ENCODE results near the gene IGSF3. TPM values are rescaled to one million over a fixed set of nuclear protein-coding genes. Genes with fewer than 3 reads are reported as not detected.
"Not testable (repeated sequence)": the region's sequence is repeated elsewhere in the genome, so short reads cannot be mapped to it uniquely, and the experiment has no call there.

IGSF3 gene
- total RNA-seq, 1 experiment from 2014 or later, result 30.1 TPM

GRCh38 chr1:116646673-116647170 is 20.8 kb downstream of the IGSF3 start:
- H3K9me2 ChIP-seq (ENCODE audit: insufficient read depth); CTCF ChIA-PET; H4K20me1 ChIP-seq (ENCODE audit: insufficient read depth); H2AFZ ChIP-seq; DNase-seq; POLR2A ChIA-PET (ENCODE audit: unreplicated experiment); H3K9me3 ChIP-seq (ENCODE audit: insufficient read depth, low read depth); H3K4me2 ChIP-seq; H3K4me3 ChIP-seq; BruUV-seq (replicated peaks); H3K27ac ChIP-seq; H3K27me3 ChIP-seq (ENCODE audit: insufficient read depth, low read depth); H3K36me3 ChIP-seq (ENCODE audit: low read depth): not testable (repeated sequence)
- H3K79me2 ChIP-seq (ENCODE audit: low read depth), result peaks cover 68% of the 10 kb centered on the region
- peaks cover 65% of the 10 kb centered on the region for H3K4me1 ChIP-seq (replicated peaks; ENCODE audit: insufficient read depth)
- H3F3A ChIP-seq (ENCODE audit: insufficient read depth, low read depth), result peaks cover 38% of the 10 kb centered on the region
- intact Hi-C loops (cut with micrococcal nuclease; ENCODE audit: unreplicated experiment), result loop anchor here (10.0 kb wide), 1 partner anchor 48 kb away; no protein-coding TSS in a partner anchor

- POLR2A ChIA-PET (ENCODE audit: unreplicated experiment); H2AFZ ChIP-seq; CTCF ChIA-PET; H3K27me3 ChIP-seq (ENCODE audit: insufficient read depth, low read depth); DNase-seq; BruUV-seq (replicated peaks); H3K36me3 ChIP-seq (ENCODE audit: low read depth); H3K9me3 ChIP-seq (ENCODE audit: insufficient read depth, low read depth); H3K9me2 ChIP-seq (ENCODE audit: insufficient read depth); H3K27ac ChIP-seq; H4K20me1 ChIP-seq (ENCODE audit: insufficient read depth); H3K4me3 ChIP-seq; H3K4me2 ChIP-seq: not testable (repeated sequence)
- intact Hi-C loops (cut with micrococcal nuclease; ENCODE audit: unreplicated experiment), result loop anchor here (10.0 kb wide), 1 partner anchor 49 kb away; no protein-coding TSS in a partner anchor
- H3F3A ChIP-seq (ENCODE audit: insufficient read depth, low read depth), result peaks cover 45% of the 10 kb centered on the region
- peaks cover 72% of the 10 kb centered on the region for H3K4me1 ChIP-seq (replicated peaks; ENCODE audit: insufficient read depth)
- peaks cover 68% of the 10 kb centered on the region for H3K79me2 ChIP-seq (ENCODE audit: low read depth)
Observed at GRCh38 chr1:116645802-116646672, 21.5 kb downstream of the IGSF3 start.

- Histone ChIP-seq H3K4me1 (replicated peaks; ENCODE audit: insufficient read depth) (peaks cover 82% of the 10 kb centered on the region), H3F3A (ENCODE audit: insufficient read depth, low read depth) (peaks cover 52% of the 10 kb centered on the region), H3K79me2 (ENCODE audit: low read depth) (peaks cover 69% of the 10 kb centered on the region)
- H3K9me2 ChIP-seq (ENCODE audit: insufficient read depth); CTCF ChIA-PET; H2AFZ ChIP-seq; H3K4me2 ChIP-seq; H3K36me3 ChIP-seq (ENCODE audit: low read depth); BruUV-seq (replicated peaks); H3K27ac ChIP-seq; H3K9me3 ChIP-seq (ENCODE audit: insufficient read depth, low read depth); DNase-seq; POLR2A ChIA-PET (ENCODE audit: unreplicated experiment); H3K27me3 ChIP-seq (ENCODE audit: insufficient read depth, low read depth); H4K20me1 ChIP-seq (ENCODE audit: insufficient read depth); H3K4me3 ChIP-seq: not testable (repeated sequence)
- intact Hi-C loops (cut with micrococcal nuclease; ENCODE audit: unreplicated experiment), result loop anchor here (10.0 kb wide), 1 partner anchor 50 kb away; no protein-coding TSS in a partner anchor
Observed at GRCh38 chr1:116644993-116645392, 22.5 kb downstream of the IGSF3 start.

- H4K20me1 ChIP-seq (ENCODE audit: insufficient read depth); BruUV-seq (replicated peaks); CTCF ChIA-PET; H3K27me3 ChIP-seq (ENCODE audit: insufficient read depth, low read depth); H3K4me3 ChIP-seq; POLR2A ChIA-PET (ENCODE audit: unreplicated experiment); H3K9me3 ChIP-seq (ENCODE audit: insufficient read depth, low read depth); H2AFZ ChIP-seq; H3K36me3 ChIP-seq (ENCODE audit: low read depth); H3K9me2 ChIP-seq (ENCODE audit: insufficient read depth): not testable (repeated sequence)
- peak overlapping the region; percentile 95 for H3K27ac ChIP-seq
- peak overlapping the region; percentile 71 for H3K4me2 ChIP-seq
- peaks cover 69% of the 10 kb centered on the region for H3K79me2 ChIP-seq (ENCODE audit: low read depth)
- intact Hi-C loops (cut with micrococcal nuclease; ENCODE audit: unreplicated experiment), result loop anchor here (10.0 kb wide), 1 partner anchor 51 kb away; no protein-coding TSS in a partner anchor
- DNase-seq, result peak; percentile 43 to 71
- H3F3A ChIP-seq (ENCODE audit: insufficient read depth, low read depth), result peaks cover 52% of the 10 kb centered on the region
- H3K4me1 ChIP-seq (replicated peaks; ENCODE audit: insufficient read depth), result peaks cover 77% of the 10 kb centered on the region
Observed at GRCh38 chr1:116644096-116644495, 23.4 kb downstream of the IGSF3 start.

- H3K27me3 ChIP-seq (ENCODE audit: insufficient read depth, low read depth); H3K4me3 ChIP-seq; H2AFZ ChIP-seq; H3K36me3 ChIP-seq (ENCODE audit: low read depth); H3K9me3 ChIP-seq (ENCODE audit: insufficient read depth, low read depth); BruUV-seq (replicated peaks); CTCF ChIA-PET; H3K9me2 ChIP-seq (ENCODE audit: insufficient read depth); H4K20me1 ChIP-seq (ENCODE audit: insufficient read depth): not testable (repeated sequence)
- Histone ChIP-seq H3F3A (ENCODE audit: insufficient read depth, low read depth) (peaks cover 46% of the 10 kb centered on the region), H3K27ac (peak overlapping the region; percentile 95), H3K4me1 (replicated peaks; ENCODE audit: insufficient read depth) (peaks cover 69% of the 10 kb centered on the region), H3K79me2 (ENCODE audit: low read depth) (peaks cover 71% of the 10 kb centered on the region), H3K4me2 (peak overlapping the region; percentile 71)
- intact Hi-C loops (cut with micrococcal nuclease; ENCODE audit: unreplicated experiment), result loop anchor here (10.0 kb wide), 1 partner anchor 51 kb away; no protein-coding TSS in a partner anchor
- POLR2A ChIA-PET (ENCODE audit: unreplicated experiment), result interaction anchor here (0.7 to 1.1 kb wide), 2 partner anchors 417 to 1014 kb away, joined by 3 to 6 read pairs; partner anchors contain the start of gene TTF2
- peak; percentile 79 to 95 for DNase-seq
Observed at GRCh38 chr1:116643281-116643751, 24.2 kb downstream of the IGSF3 start.
